SK-N-SH treated with all-trans-retinoic acid at 6 μM for 48 hours (cell line): ENCODE results near the gene ALX3.

Experiments
- ATAC-seq: fragments of 200-7000 bp; cut with Tn5 transposase; 3 replicates; pipeline ENCODE4 v1.9.1; 2020; ENCODE audit warnings: mild to moderate bottlenecking, moderate library complexity
- ARNTL ChIP-seq: fragments of 450-650 bp; formaldehyde crosslinking; IDR thresholded peaks from 2 replicates; pipeline ENCODE4 v1.5.0; 2020; ENCODE audit warnings: low read depth, mild to moderate bottlenecking, moderate library complexity, borderline replicate concordance
- BACH2 ChIP-seq: fragments of 250-450 bp; sonication (Bioruptor Pico); IDR thresholded peaks from 2 replicates; pipeline ENCODE4 v1.9.0; 2021; ENCODE audit warnings: mild to moderate bottlenecking, borderline replicate concordance
- CSRNP3 ChIP-seq: fragments of 250-450 bp; sonication (Bioruptor Pico); IDR thresholded peaks from 2 replicates; pipeline ENCODE4 v1.5.1; 2021; ENCODE audit warnings: mild to moderate bottlenecking, moderate library complexity
- ESRRG ChIP-seq: fragments of 250-450 bp; sonication (Bioruptor Pico); IDR thresholded peaks from 2 replicates; pipeline ENCODE4 v1.6.1; 2021; ENCODE audit warnings: mild to moderate bottlenecking
- GLIS3 ChIP-seq: fragments of 250-450 bp; sonication (Bioruptor Pico); IDR thresholded peaks from 2 replicates; pipeline ENCODE4 v1.5.0; 2020; ENCODE audit warnings: mild to moderate bottlenecking, moderate library complexity
- OSR1 ChIP-seq: fragments of 250-450 bp; sonication (Bioruptor Pico); IDR thresholded peaks from 2 replicates; pipeline ENCODE4 v1.8.0; 2022; ENCODE audit warnings: moderate library complexity, mild to moderate bottlenecking, inconsistent platforms
- PATZ1 ChIP-seq: fragments of 250-450 bp; sonication (Bioruptor Pico); IDR thresholded peaks from 2 replicates; pipeline ENCODE4 v1.8.0; 2020; ENCODE audit warnings: mild to moderate bottlenecking, moderate library complexity, borderline replicate concordance
- POU6F1 ChIP-seq: fragments of 250-450 bp; sonication (Bioruptor Pico); IDR thresholded peaks from 2 replicates; pipeline ENCODE4 v1.8.0; 2021; ENCODE audit warnings: low read depth, mild to moderate bottlenecking, moderate library complexity, borderline replicate concordance
- PPARA ChIP-seq: fragments of 250-450 bp; sonication (Bioruptor Pico); IDR thresholded peaks from 2 replicates; pipeline ENCODE4 v1.5.0; 2020; ENCODE audit warnings: mild to moderate bottlenecking, borderline replicate concordance
- RARB ChIP-seq: fragments of 250-450 bp; sonication (Bioruptor Pico); IDR thresholded peaks from 2 replicates; pipeline ENCODE4 v1.8.0; 2021; ENCODE audit warnings: mild to moderate bottlenecking, moderate library complexity
- SNAI2 ChIP-seq: fragments of 250-450 bp; sonication (Bioruptor Pico); IDR thresholded peaks from 2 replicates; pipeline ENCODE4 v1.5.0; 2020; ENCODE audit warnings: mild to moderate bottlenecking, moderate library complexity
- TCF4 ChIP-seq: fragments of 250-450 bp; sonication (Bioruptor Pico); IDR thresholded peaks from 2 replicates; pipeline ENCODE4 v1.8.0; 2021; ENCODE audit warnings: mild to moderate bottlenecking, moderate library complexity, borderline replicate concordance
- TOX ChIP-seq: fragments of 250-450 bp; sonication (Bioruptor Pico); IDR thresholded peaks from 2 replicates; pipeline ENCODE4 v1.8.0; 2021; ENCODE audit warnings: mild to moderate bottlenecking, moderate library complexity, borderline replicate concordance
- ZC3H10 ChIP-seq: fragments of 250-450 bp; sonication (Bioruptor Pico); IDR thresholded peaks from 2 replicates; pipeline ENCODE4 v1.5.1; 2021; ENCODE audit warnings: mild to moderate bottlenecking, moderate library complexity
- ZFP3 ChIP-seq: fragments of 250-450 bp; sonication (Bioruptor Pico); IDR thresholded peaks from 2 replicates; pipeline ENCODE4 v1.5.0; 2020; ENCODE audit warnings: mild to moderate bottlenecking, moderate library complexity
- ZFP30 ChIP-seq: fragments of 450-650 bp; formaldehyde crosslinking; IDR thresholded peaks from 2 replicates; pipeline ENCODE4 v1.5.0; 2022; ENCODE audit warnings: mild to moderate bottlenecking, moderate library complexity
- ZNF565 ChIP-seq: fragments of 450-650 bp; formaldehyde crosslinking; conservative IDR thresholded peaks from 2 replicates; pipeline ENCODE4 v1.5.0; 2020; ENCODE audit warnings: low read depth, mild to moderate bottlenecking, moderate library complexity
- ZNF70 ChIP-seq: fragments of 450-650 bp; formaldehyde crosslinking; IDR thresholded peaks from 2 replicates; pipeline ENCODE4 v1.5.0; 2020; ENCODE audit warnings: mild to moderate bottlenecking, moderate library complexity
- TF ChIP-seq, protein P1 (sequence below): fragments of 250-450 bp; sonication (Bioruptor Pico); IDR thresholded peaks from 2 replicates; pipeline ENCODE4 v1.5.1; 2020; ENCODE audit warnings: low read depth, mild to moderate bottlenecking, moderate library complexity
- TF ChIP-seq, protein P2 (sequence below): fragments of 250-450 bp; sonication (Bioruptor Pico); IDR thresholded peaks from 2 replicates; pipeline ENCODE4 v1.5.0; 2020; ENCODE audit warnings: mild to moderate bottlenecking, moderate library complexity

Gene ALX3

GRCh38 chr1:110035236-110035752 lies 35.2 kb downstream of the ALX3 start:
- ATAC-seq: peak; percentile 65
- TF ChIP-seq ESRRG: no peak
- no peak for TF ChIP-seq GLIS3 (CRISPR knock-in tag)
- TF ChIP-seq TCF4 (CRISPR knock-in tag): no peak
- TF ChIP-seq ZFP30 (CRISPR knock-in tag): no peak
- TF ChIP-seq ZNF70 (CRISPR knock-in tag): no peak

DNA sequence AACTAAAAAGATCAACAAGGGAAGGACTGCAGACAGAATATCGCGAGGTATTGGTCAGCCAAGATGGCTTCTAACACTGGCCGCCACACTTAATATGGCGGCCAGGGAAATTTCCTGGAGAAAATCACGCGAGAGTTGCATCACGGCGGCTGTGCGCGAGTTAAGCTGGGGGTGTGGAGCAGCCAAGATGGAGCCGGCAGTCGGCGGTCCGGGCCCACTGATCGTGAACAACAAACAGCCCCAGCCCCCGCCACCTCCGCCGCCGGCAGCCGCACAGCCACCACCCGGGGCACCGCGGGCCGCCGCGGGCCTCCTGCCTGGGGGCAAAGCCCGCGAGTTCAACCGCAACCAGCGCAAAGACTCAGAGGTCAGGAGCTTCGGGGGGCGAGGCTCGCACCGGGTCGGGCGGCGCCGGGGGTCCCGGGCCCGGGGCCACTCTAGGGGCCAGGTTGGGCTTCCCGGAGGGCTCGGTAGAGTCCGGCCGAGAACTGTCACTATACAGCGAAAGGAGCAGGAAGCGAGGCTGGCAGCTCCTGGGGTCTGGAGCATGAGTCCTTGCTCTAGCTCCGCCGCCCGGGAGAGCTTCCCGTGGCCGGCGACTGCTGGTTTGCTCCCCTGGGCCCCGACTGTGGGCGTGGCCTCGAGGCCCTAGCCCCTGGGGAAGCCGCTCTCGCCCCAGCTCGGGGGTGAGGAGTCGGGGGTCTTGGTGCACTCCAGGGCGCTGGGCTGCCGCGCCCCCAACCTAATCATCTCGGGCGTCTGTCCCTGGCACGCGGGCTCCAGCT lies 35.8 kb downstream of the ALX3 start, which contains the start of gene STRIP1:
Gene STRIP1 (plus strand): TSS at position 174 of the 785 bp plus-strand sequence. CDS start 14 bp downstream, at position 188.
- TF ChIP-seq ZC3H10 (0 out of 2 replicates have a peak, but pooled peaks have one; percentile 18), GLIS3 (CRISPR knock-in tag) (no peak), PPARA (CRISPR knock-in tag) (no peak), ZNF565 (CRISPR knock-in tag) (no peak), RARB (CRISPR knock-in tag) (no peak), CSRNP3 (no peak), ZFP30 (CRISPR knock-in tag) (no peak), ARNTL (CRISPR knock-in tag) (no peak), OSR1 (CRISPR knock-in tag) (no peak), BACH2 (CRISPR knock-in tag) (no peak), TCF4 (CRISPR knock-in tag) (no peak), ZFP3 (no peak), ZNF70 (CRISPR knock-in tag) (peak; percentile 57; the same call in 1 of the 2 replicates), PATZ1 (CRISPR knock-in tag) (no peak), TOX (CRISPR knock-in tag) (no peak), POU6F1 (CRISPR knock-in tag) (no peak)
- TF ChIP-seq, protein P1, sequence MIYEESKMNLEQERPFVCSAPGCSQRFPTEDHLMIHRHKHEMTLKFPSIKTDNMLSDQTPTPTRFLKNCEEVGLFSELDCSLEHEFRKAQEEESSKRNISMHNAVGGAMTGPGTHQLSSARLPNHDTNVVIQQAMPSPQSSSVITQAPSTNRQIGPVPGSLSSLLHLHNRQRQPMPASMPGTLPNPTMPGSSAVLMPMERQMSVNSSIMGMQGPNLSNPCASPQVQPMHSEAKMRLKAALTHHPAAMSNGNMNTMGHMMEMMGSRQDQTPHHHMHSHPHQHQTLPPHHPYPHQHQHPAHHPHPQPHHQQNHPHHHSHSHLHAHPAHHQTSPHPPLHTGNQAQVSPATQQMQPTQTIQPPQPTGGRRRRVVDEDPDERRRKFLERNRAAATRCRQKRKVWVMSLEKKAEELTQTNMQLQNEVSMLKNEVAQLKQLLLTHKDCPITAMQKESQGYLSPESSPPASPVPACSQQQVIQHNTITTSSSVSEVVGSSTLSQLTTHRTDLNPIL (CRISPR knock-in tag): no peak
- TF ChIP-seq, protein P2, sequence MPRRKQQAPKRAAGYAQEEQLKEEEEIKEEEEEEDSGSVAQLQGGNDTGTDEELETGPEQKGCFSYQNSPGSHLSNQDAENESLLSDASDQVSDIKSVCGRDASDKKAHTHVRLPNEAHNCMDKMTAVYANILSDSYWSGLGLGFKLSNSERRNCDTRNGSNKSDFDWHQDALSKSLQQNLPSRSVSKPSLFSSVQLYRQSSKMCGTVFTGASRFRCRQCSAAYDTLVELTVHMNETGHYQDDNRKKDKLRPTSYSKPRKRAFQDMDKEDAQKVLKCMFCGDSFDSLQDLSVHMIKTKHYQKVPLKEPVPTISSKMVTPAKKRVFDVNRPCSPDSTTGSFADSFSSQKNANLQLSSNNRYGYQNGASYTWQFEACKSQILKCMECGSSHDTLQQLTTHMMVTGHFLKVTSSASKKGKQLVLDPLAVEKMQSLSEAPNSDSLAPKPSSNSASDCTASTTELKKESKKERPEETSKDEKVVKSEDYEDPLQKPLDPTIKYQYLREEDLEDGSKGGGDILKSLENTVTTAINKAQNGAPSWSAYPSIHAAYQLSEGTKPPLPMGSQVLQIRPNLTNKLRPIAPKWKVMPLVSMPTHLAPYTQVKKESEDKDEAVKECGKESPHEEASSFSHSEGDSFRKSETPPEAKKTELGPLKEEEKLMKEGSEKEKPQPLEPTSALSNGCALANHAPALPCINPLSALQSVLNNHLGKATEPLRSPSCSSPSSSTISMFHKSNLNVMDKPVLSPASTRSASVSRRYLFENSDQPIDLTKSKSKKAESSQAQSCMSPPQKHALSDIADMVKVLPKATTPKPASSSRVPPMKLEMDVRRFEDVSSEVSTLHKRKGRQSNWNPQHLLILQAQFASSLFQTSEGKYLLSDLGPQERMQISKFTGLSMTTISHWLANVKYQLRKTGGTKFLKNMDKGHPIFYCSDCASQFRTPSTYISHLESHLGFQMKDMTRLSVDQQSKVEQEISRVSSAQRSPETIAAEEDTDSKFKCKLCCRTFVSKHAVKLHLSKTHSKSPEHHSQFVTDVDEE (CRISPR knock-in tag): peak; percentile 91
- TF ChIP-seq, all 23 proteins: peak for 3
- ATAC-seq: peak; percentile 95

DNA sequence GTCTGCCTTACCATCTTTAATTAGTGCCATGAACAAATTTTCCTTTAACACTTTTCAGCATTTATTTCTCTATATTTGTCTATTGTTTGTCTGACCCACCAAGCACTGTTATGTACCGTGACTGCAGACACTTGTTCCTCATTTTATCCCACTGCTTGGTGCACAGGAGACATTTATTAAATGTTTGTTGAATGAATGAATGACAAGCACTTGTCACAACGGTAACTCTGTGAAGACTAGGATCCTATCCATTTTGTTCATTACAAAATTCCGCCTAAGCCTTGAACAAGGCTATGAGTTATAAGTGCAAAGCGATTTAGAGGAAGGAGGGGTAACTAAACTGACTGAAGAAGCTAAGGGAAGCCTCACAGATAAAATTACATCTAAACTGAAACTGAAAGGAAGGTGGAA lies 36.4 kb downstream of the ALX3 start:
- TF ChIP-seq SNAI2 (CRISPR knock-in tag): no peak
- TF ChIP-seq BACH2 (CRISPR knock-in tag): no peak
- TF ChIP-seq, protein P2 (CRISPR knock-in tag): no peak
- no peak for ATAC-seq
